HG02981 (cell line): ENCODE data around the gene CABCOCO1.

Source experiments
- ATAC-seq: cut with Tn5 transposase; IDR thresholded peaks from one replicate; pipeline ENCODE4 v1.9.1; 2021; ENCODE audit warnings: mild to moderate bottlenecking, moderate library complexity; ENCODE audit not compliant: unreplicated experiment

Gene CABCOCO1

DNA sequence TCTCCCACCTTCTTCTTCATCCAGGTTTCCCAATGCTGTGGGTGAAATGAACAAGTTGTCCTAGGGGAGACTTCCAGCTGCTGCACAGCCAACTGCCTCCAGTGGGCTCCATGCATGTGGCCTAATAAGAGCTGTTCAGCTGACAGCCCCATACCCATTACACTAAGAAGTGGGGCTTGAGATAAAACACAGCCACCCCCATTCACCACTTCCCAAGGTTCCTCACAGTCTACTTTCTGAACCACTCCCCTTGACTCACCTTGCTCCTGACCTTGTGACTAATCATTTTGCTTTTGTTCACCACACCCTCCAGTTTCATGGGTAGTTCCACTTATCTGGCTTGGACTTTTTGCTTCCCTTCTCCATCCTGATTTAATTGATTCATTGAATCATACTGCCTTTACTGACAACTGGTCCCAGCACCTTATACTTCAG is 119.3 kb downstream of the CABCOCO1 start:
- ATAC-seq = no peak

DNA sequence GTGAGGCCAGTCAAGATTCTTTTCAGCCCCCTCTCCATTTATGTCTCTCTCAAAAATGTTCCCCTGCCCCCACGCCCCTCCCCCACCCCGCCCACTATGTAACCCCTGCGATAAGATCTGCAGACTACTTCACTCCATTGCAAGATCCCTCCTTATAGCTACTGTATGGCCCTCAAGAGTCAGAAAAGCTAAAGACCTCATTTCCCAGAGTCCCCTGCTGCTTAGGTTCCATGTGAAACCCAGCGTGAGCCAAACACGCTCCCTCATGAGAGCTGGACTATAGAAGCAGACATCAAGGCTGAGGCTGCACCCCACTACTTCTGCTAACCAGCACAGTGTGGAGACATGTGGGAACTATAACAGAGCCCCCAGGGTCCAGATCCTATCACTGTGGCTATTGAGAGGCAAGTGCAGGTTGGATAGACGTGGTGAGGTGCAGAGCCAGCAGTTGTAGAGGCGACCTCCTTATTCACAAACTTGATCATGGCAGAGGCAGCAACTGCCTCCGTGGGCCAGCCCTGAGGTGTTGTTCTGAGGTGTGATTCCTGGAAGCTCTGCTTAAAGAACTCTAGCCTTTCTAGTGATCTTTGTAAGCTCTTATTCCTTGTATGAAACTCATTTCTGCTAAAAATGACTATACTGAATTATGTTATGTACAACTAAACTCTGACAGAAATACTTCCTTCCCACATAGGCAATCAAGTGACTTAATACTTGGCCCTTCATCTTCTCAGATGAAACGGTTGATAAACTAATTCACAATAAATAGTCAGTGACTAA is 121.8 kb downstream of the CABCOCO1 start:
- ATAC-seq = no peak

DNA sequence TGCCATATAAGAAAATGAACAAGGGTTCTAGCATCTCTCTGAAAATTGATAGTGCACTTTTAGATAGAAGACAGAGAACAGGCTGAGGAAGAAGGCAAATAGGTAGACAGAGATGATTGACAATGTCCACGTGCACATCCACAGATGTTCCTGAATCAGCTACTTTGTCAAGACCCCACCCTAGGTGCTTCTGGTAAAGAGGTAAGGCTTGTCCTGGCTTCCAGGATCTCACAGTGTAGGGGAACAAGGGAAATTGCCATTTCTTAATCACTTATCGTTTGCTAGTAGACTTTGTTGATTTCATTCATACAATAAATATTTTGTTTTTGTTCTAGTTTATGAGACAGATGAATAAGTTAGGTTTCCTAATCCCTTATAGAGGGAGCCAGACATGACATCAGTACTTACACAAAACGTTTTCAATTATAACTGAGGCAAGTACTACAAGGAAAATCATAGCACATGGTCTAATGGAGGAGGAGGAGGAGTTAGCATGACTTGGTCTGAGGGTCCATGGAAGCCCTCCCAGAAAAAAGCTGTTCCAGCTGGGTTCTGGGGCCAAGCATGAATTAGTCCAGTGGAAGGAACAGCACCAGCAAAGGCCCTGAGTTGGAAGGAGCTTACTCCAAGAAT is 122.9 kb downstream of the CABCOCO1 start:
- no peak for ATAC-seq

DNA sequence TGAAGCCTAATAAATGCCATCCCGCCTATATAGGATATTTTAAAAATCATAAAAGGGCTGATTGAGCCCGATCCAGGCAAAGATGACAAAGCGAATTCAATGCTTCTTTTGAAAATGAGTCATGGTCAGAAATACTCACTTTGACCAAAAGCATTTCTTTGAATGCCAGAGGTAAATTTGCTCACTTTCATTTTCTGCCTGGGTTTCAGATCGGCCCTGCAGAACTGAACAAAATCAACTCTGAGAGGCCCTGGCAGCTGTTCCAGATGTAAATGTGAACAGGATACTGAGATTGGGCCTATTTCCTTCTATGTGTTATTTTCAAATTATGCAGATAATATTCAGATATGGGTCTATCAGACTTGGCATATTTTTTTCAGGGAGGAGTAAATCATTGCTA is 124.0 kb downstream of the CABCOCO1 start:
- ATAC-seq = peak; percentile 96

DNA sequence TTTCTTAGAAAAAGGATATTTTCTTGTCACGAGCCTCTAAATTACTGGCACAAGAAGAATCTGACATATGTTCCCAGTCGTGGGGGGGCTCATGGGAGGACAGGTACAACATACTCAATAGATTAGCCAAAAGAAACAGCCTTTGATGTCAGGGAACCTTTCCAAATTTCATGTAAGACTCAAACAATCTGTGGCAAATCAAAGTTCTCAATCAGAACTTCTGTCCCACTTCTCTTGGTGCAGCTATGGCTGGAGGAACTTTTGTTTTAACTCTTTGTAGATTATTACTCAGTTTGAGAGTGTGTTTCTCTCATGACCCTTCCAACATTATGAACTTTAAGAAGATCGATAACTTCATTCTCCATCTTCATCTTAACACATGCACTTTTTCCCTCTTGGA is 124.4 kb downstream of the CABCOCO1 start:
- no peak for ATAC-seq

DNA sequence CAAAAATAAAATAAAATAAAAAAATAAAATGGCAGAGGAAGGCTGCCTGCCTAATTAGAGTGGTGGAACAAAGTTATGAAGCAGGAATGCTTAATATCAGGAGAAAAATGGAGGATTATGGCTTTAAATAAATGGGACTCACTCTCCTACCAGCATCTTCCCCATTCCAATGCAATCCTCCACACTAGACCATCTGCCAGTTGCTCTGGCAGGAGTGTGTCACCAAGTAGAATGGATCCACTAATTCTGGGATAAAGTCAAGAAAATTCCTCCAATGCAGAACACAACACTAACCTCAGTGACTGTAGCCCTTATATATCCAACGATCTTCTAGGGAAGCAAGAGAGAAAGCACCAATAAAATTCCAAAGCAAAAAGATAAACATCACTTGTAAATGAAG is 126.3 kb downstream of the CABCOCO1 start:
- no peak for ATAC-seq

DNA sequence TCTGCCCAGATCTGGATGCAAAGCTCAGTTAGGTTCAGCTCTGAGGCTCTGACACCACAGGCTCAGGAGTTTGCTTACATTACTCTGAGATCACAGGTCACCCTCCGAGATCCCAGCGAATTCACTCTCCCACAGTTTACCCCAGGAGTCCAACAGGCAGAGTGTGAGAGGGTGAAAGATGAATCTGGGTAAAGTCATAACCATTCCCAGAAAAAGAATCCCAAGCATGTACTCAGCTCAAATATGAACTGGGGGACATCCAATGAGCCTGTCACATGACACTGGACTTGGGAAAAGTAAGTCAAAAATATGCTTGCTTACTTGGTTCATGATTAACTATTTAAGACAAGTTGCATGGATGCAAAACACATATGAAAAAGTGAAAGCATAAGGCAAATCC is 128.5 kb downstream of the CABCOCO1 start:
- ATAC-seq = no peak

DNA sequence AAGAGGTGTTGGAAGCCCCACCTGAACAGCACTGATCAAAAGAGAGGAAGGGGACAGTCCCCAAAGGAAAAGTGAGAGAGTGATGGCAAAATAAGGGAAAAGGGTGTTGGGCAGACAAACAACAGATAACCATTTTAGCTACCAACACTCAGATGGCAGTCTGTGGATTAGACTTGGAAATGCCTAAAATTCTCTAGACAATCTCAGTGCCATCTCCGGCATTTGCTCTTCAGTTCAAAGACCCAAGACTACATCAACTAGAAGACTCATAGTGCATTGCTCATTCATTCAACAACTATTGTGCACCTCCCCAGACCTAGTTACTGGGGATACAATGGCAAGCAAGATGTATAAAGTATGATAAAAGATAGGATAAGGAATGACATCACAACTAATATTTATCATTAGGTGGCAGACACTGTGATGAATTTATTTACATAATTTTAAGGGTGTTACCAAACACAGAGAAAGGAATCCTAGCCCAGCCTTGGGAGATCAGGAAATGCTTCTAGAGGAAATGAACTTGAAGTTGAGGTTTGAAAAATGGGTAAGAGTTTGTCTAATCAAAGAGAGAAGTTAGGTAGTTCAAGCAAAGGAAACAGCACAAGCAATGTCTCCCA is 129.5 kb downstream of the CABCOCO1 start:
- ATAC-seq = no peak

DNA sequence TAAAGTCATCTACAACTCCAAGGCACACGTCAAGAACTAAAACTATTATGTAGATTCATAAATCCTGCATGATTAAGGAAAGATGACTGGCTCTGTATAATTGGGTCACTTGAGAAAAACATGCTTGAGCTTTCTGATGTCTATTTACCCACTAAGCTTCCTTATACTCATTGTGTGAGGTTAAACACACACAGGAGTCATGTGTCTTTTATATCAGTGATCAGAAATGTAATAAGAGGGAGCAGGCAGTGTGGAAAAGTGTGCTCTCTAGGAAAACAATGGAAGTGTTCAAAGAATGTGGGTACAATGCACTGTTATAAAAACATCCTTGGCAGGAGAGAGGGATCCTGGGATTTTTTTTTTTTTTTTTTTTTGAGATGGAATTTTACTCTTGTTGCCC is 130.2 kb downstream of the CABCOCO1 start:
- no peak for ATAC-seq

DNA sequence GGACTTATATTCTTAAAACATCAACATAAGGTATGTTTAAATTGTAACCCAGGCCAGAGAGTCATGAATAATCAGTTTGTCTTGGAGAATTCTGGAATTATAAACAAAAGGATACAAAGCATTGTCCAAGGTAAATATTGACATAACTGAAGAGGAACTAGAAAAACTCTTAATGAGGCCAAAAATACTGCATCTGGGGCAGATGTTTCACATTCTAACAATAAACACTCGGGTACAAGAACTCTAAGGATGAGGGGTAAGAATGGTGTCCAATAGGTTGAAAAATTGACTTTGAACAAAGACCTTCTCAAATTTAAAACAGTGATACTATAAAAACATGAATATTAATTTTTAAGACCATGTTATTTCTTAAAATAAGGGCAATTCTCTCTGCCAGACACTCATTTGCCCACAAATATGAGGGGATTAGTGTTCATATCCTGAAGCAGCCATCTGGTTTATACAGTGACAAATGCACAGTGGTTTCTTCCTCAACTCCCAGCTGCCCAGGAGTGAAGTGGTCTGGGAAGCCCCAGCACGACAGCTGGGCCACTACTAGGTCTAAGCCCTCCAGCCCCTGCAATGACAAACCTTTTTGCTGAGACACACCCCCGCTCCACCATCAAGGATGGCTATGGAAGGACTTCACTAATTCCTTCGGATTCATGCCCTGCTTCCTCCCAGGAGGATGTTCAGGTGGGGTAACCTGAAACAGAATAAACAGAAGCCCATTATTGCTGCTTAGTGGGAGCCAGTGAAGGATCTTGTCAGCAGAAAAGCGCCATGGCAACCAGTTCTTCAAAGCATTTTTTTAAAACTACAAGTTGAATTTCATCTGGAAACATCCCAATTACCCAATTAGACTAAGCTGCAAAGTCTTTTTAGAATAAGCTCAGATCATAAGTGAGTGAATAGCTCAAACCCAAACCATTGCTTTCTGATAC is 131.3 kb downstream of the CABCOCO1 start:
- ATAC-seq = no peak

DNA sequence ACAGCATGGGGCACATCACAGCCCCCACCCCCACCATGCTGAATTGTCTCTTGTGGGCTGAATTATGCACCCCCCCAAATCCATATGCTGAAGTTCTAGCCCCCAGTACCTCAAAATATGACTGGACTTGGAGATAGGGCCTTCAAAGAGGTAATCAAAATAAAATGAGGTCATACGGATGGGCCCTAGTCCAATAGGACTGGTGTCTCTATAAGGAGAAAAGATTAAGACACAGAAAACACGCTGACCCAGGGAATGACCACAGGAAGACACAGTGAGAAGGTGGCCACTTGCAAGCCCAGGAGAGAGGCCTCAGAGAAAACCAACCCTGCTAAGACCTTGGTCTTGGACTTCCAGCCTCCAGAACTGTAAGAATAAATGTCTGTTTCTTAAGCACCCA is 132.4 kb downstream of the CABCOCO1 start:
- ATAC-seq = no peak

DNA sequence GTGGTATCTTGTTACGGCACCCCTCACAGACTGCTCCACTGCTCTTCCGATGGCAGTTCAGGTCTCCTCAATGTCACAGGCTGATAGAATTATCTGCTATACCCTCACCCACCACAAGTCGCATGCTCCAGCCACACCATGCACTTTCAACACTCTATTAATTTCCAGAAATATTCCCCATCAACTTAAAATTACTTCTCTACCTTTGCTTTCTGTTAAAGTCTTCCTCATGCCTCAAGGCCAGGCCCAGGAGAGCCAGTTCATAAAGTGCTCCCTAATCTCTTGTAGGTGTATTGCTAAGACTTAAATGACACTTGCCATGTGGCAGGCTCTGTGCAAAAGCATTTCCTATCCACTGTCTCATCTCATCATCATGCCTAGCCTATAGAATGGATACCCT is 132.8 kb downstream of the CABCOCO1 start:
- ATAC-seq = peak; percentile 59

DNA sequence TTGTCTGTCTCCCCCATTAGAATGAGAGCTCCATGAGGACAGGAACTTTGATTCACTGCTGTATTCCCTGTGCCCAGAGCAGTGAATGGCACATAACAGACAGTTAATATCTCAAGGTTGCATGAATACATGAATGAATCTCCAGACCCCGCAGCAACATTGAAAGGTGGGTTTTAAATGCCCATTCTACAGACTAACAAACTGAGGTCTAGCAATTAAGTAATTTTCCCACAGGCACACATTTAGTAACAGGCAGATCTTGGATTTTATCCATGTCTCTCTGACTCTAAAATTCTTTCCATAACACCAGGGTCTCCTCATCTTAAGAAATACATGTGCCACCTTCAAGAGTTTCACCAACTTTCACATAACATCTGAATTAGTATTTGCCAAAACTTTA is 134.1 kb downstream of the CABCOCO1 start:
- no peak for ATAC-seq

DNA sequence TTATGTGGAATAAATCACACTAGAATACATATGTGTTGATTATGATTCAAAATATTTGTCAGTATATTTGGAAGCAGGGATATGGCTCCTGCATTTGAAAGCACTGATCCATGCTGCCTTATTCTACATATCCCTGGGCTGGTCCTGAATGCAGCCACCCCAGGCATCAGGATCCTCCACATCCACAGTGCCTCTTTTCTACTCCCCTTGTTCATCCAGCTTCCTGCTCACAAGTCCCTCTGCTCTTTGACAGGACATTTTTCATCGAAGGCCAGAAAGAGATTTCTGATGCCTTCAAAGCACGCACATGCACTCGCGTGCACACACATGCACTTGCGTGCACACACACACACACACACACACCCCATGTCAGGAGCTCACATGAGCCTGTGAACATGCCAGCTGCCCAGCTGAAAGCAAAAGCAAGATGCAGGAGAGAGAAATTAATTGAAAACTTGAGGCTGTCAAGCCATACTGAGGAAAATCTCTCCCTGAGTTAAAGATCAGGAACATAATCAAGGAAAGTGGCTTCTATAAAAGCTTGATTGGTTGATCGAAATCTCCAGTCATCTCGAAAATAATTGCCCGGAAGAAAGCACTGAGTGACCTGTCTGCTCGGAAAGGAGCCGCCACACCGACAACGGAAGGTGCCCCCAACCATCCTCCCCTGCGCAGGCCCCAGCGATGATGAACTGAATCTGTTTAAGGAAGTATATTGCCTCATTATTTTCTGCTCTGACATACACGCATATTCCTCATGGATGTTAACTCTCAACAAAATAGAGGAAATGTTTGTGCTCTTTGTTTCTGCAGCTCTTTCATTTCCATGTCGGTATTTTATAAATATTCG is 134.8 kb downstream of the CABCOCO1 start:
- ATAC-seq = no peak

DNA sequence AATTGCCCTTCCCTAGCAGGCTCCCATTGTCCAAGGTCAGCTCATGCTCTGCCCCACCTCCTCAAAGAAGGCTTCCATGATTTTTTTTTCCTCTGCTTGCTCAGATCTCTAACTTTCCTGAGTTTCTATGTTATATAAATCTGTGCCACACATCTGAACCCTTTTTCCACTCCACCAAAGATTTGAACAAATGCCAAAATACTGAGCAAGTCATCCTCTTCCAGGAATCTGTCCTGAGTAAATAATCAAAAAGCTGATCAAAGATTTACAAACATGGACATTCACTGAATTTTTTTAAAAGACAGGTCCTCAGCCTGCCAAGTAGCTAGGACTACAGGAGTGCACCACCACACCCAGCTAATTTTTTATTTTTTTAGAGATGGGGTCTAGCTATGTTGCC is 136.0 kb downstream of the CABCOCO1 start:
- no peak for ATAC-seq

DNA sequence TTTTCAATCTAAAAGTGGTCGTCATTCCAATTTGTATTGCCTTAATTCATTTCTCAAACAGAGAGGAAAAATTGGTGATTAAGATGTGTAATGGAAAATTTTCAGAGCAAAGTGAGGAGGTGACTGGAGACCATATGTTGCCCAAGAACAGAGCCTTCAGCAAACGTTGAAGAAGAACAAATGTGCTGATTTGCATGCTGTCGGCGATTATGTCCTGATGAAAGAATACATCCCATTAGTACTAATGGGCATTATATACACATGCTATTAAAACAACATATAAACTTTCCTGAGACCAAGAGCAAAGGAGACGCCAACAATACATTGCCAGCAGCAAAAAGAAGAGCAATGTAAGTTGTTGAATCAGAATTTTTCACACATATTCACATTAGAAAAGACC is 138.8 kb downstream of the CABCOCO1 start:
- no peak for ATAC-seq

DNA sequence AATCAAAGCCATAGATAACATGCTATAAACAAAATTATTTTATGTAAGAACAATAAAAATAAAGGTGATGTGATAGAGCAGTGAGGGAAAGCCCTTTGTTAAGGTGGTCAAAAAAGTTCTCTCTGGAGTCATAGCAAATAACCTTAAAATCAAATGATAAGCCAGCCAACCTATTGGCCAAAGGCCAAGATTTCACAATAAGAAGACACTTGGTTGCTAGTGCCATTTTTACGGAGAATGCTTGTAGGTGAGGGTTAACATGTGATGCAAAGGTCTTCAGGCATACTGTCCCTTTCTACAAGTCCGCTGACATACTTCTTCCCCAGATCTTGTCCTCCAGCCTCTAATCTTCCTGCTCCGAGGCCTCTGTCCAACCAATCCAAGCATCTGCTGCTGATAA is 140.5 kb downstream of the CABCOCO1 start:
- no peak for ATAC-seq

DNA sequence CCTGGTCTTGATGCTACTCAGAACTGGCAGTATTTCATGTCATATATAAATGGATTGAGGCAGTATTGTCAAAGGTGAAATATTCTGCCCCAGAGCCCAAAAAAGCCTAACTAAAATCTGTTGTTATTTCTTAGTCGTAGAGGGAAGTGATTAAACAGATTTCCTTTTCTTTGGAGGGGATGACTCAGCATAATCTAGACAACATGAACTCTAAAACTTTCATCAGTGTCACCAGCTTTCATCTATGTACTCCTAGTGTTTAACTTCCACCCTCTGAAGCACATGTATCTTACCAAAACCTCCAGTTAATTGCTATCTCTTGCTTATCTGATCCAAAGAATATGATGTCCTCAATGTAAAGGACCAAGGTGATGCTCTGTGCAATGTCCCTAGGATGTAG is 141.7 kb downstream of the CABCOCO1 start:
- ATAC-seq = no peak

DNA sequence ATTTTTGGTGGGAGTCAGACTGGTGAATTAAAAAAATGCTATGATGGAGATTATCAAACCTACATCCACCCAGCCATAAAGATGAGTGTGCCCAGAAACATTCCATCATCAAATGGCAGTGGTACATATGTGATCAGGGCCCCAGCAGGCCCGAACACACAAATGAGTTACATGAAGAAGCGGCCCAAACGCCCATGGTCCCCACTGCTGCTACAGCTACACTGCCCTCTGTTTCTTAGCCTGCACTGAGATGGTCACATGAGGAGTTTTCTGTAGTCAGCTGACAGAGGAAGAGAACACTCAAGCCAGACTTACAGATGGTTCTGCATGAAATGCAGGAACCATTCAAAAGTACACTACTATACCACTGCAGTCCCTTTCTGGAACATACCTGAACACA is 142.4 kb downstream of the CABCOCO1 start:
- ATAC-seq = no peak

DNA sequence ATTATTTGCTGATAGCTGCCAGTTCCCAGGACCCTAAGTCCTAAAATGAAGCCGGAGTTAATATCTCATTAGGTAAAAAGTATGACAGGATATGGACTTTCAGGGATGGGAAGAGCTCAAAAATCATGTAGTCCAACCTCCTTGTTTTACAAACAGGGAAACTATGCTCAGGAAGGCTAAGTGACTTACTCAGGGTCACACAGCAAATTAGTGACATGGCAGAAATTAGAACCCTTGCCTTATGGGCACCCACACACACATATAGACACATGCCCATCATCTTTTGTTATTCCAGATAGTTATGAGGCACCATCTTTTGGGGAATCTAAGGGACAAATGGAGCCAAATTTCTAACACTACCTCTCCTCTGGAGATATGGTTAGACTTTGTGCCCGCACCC is 147.5 kb downstream of the CABCOCO1 start:
- no peak for ATAC-seq
